HAP-1 (cell line): ENCODE results near the gene BCKDHA.
A peak's percentile ranks its signal among the peaks of the same experiment; 100 is the strongest.
"Not testable (repeated sequence)": the region's sequence is repeated elsewhere in the genome, so short reads cannot be mapped to it uniquely, and the experiment has no call there.

Source experiments
- DNase-seq, 2 experiments: peaks; one replicate each; pipeline ENCODE4 v3.0.0-alpha.2; 2016 to 2020; ENCODE audit warnings: low spot score in 2 of 2
- H3K27me3 ChIP-seq: fragments of 250-450 bp; sonication (Bioruptor Pico); 2 replicates; pipeline ENCODE4 v1.5.1; 2020; ENCODE audit warnings: low read depth, mild to moderate bottlenecking, moderate library complexity
- H3K36me3 ChIP-seq: fragments of 250-450 bp; sonication (Bioruptor Pico); replicated peaks from 2 replicates; pipeline ENCODE4 v1.5.1; 2020; ENCODE audit warnings: mild to moderate bottlenecking
- H3K4me1 ChIP-seq: fragments of 250-450 bp; sonication (Bioruptor Pico); 2 replicates; pipeline ENCODE4 v1.5.1; 2020; ENCODE audit warnings: mild to moderate bottlenecking
- H3K4me3 ChIP-seq: fragments of 250-450 bp; sonication (Bioruptor Pico); 2 replicates; pipeline ENCODE4 v1.5.1; 2020; ENCODE audit warnings: mild to moderate bottlenecking, moderate library complexity
- H3K9me3 ChIP-seq: fragments of 250-450 bp; sonication (Bioruptor Pico); 2 replicates; pipeline ENCODE4 v1.5.1; 2020; ENCODE audit warnings: mild to moderate bottlenecking, moderate library complexity
- in situ Hi-C: fragments of 300-500 bp; cut with MboI; formaldehyde crosslinking; loops from 3 replicates; pipeline ENCODE4 v1.14.3; 2020; ENCODE audit warnings: low sequenced_read_pairs, inconsistent platforms, mixed read lengths

The BCKDHA gene

GRCh38 chr19:41376998-41377365 lies 20.6 kb upstream of the BCKDHA start:
- no peaks in the 10 kb centered on the region for H3K9me3 ChIP-seq
- H3K27me3 ChIP-seq = no peaks in the 10 kb centered on the region
- in situ Hi-C loops = no loop called here
- H3K36me3 ChIP-seq = no peaks in the 10 kb centered on the region
- H3K4me3 ChIP-seq = no peak overlapping the region
- H3K4me1 ChIP-seq = no peaks in the 10 kb centered on the region
- DNase-seq = no peak

GRCh38 chr19:41377977-41378709 lies 19.5 kb upstream of the BCKDHA start:
- no peaks in the 10 kb centered on the region for H3K27me3 ChIP-seq
- H3K4me3 ChIP-seq = no peak overlapping the region
- no peak for DNase-seq
- in situ Hi-C loops = no loop called here
- no peaks in the 10 kb centered on the region for H3K4me1 ChIP-seq
- no peaks in the 10 kb centered on the region for H3K36me3 ChIP-seq
- no peaks in the 10 kb centered on the region for H3K9me3 ChIP-seq

- in situ Hi-C loops, H3K4me1 ChIP-seq, H3K27me3 ChIP-seq, H3K36me3 ChIP-seq, DNase-seq, H3K9me3 ChIP-seq, H3K4me3 ChIP-seq: not testable (repeated sequence)
Observed at GRCh38 chr19:41381536-41381935, 16.1 kb upstream of the BCKDHA start.

GRCh38 chr19:41384351-41384750 lies 13.3 kb upstream of the BCKDHA start:
- Histone ChIP-seq H3K4me3 (no peak overlapping the region), H3K27me3 (no peaks in the 10 kb centered on the region), H3K4me1 (no peaks in the 10 kb centered on the region), H3K36me3 (peaks cover 8% of the 10 kb centered on the region; the same call in 1 of the 2 replicates), H3K9me3 (no peaks in the 10 kb centered on the region)
- no peak for DNase-seq
- in situ Hi-C loops = no loop called here

- in situ Hi-C loops = no loop called here
- no peak for DNase-seq
- no peaks in the 10 kb centered on the region for H3K4me1 ChIP-seq
- H3K36me3 ChIP-seq = peaks cover 29% of the 10 kb centered on the region
- no peaks in the 10 kb centered on the region for H3K9me3 ChIP-seq
- H3K27me3 ChIP-seq = no peaks in the 10 kb centered on the region
- no peak overlapping the region for H3K4me3 ChIP-seq
Observed at GRCh38 chr19:41386442-41386841, 11.2 kb upstream of the BCKDHA start.

GRCh38 chr19:41391618-41392017 lies 6.0 kb upstream of the BCKDHA start:
- Histone ChIP-seq H3K4me1 (peaks cover 4% of the 10 kb centered on the region), H3K36me3 (peaks cover 34% of the 10 kb centered on the region), H3K9me3 (no peaks in the 10 kb centered on the region), H3K4me3 (no peak overlapping the region), H3K27me3 (no peaks in the 10 kb centered on the region)
- DNase-seq = no peak
- in situ Hi-C loops = no loop called here

- in situ Hi-C loops = no loop called here
- no peak for DNase-seq
- H3K36me3 ChIP-seq = peaks cover 34% of the 10 kb centered on the region
- peaks cover 4% of the 10 kb centered on the region for H3K4me1 ChIP-seq
- no peak overlapping the region for H3K4me3 ChIP-seq
- no peaks in the 10 kb centered on the region for H3K9me3 ChIP-seq
- no peaks in the 10 kb centered on the region for H3K27me3 ChIP-seq
Observed at GRCh38 chr19:41392775-41393174, 4.8 kb upstream of the BCKDHA start.

- in situ Hi-C loops = no loop called here
- H3K4me1 ChIP-seq = peaks cover 8% of the 10 kb centered on the region
- no peaks in the 10 kb centered on the region for H3K9me3 ChIP-seq
- no peaks in the 10 kb centered on the region for H3K27me3 ChIP-seq
- DNase-seq = no peak
- no peak overlapping the region for H3K4me3 ChIP-seq
- peaks cover 16% of the 10 kb centered on the region for H3K36me3 ChIP-seq
Observed at GRCh38 chr19:41395355-41395754, 2.3 kb upstream of the BCKDHA start.

GRCh38 chr19:41398050-41398418 lies 416 bp downstream of the BCKDHA start:
- Histone ChIP-seq H3K27me3 (no peaks in the 10 kb centered on the region), H3K36me3 (no peaks in the 10 kb centered on the region), H3K4me1 (peaks cover 8% of the 10 kb centered on the region), H3K4me3 (peak overlapping the region; percentile 83), H3K9me3 (no peaks in the 10 kb centered on the region)
- in situ Hi-C loops = no loop called here
- no peak for DNase-seq

- no peaks in the 10 kb centered on the region for H3K36me3 ChIP-seq
- H3K4me3 ChIP-seq = peak overlapping the region; percentile 83
- in situ Hi-C loops = no loop called here
- no peaks in the 10 kb centered on the region for H3K27me3 ChIP-seq
- H3K9me3 ChIP-seq = no peaks in the 10 kb centered on the region
- no peak for DNase-seq
- H3K4me1 ChIP-seq = peaks cover 8% of the 10 kb centered on the region
Observed at GRCh38 chr19:41398598-41398997, 980 bp downstream of the BCKDHA start.

- H3K4me3 ChIP-seq = no peak overlapping the region
Observed at GRCh38 chr19:41399091-41399490, 1.5 kb downstream of the BCKDHA start.

GRCh38 chr19:41399525-41399924 lies 1.9 kb downstream of the BCKDHA start:
- in situ Hi-C loops = no loop called here
- no peak for DNase-seq

More at GRCh38 chr19:41399091-41399490, 1.5 kb downstream of the BCKDHA start:
- H3K27me3 ChIP-seq = no peaks in the 10 kb centered on the region
- in situ Hi-C loops = no loop called here
- H3K36me3 ChIP-seq = no peaks in the 10 kb centered on the region
- peaks cover 8% of the 10 kb centered on the region for H3K4me1 ChIP-seq
- H3K9me3 ChIP-seq = no peaks in the 10 kb centered on the region
- DNase-seq = no peak

GRCh38 chr19:41401483-41401882 lies 3.9 kb downstream of the BCKDHA start:
- Histone ChIP-seq H3K36me3 (no peaks in the 10 kb centered on the region), H3K9me3 (no peaks in the 10 kb centered on the region), H3K4me1 (peaks cover 3% of the 10 kb centered on the region; the same call in 1 of the 2 replicates), H3K4me3 (no peak overlapping the region), H3K27me3 (no peaks in the 10 kb centered on the region)
- no peak for DNase-seq
- in situ Hi-C loops = no loop called here

More at GRCh38 chr19:41399525-41399924, 1.9 kb downstream of the BCKDHA start:
- Histone ChIP-seq H3K27me3 (no peaks in the 10 kb centered on the region), H3K9me3 (no peaks in the 10 kb centered on the region), H3K4me1 (peaks cover 8% of the 10 kb centered on the region), H3K36me3 (no peaks in the 10 kb centered on the region), H3K4me3 (no peak overlapping the region)

GRCh38 chr19:41402010-41402409 lies 4.4 kb downstream of the BCKDHA start:
- peaks cover 3% of the 10 kb centered on the region; the same call in 1 of the 2 replicates for H3K4me1 ChIP-seq
- no peak for DNase-seq
- H3K9me3 ChIP-seq = no peaks in the 10 kb centered on the region
- H3K27me3 ChIP-seq = no peaks in the 10 kb centered on the region
- no peaks in the 10 kb centered on the region for H3K36me3 ChIP-seq
- no peak overlapping the region for H3K4me3 ChIP-seq
- in situ Hi-C loops = no loop called here
